Measurements from ENCODE around the gene CCDC88C.
"Not testable (repeated sequence)": the region's sequence is repeated elsewhere in the genome, so short reads cannot be mapped to it uniquely, and the experiment has no call there.

Gene CCDC88C

GRCh38 chr14:91415794-91416743 lies 1.6 kb downstream of the CCDC88C start:
- DNase-seq = no peak

- no peak for DNase-seq
Observed at GRCh38 chr14:91414475-91414833, 3.2 kb downstream of the CCDC88C start.

GRCh38 chr14:91413547-91414474 lies 3.8 kb downstream of the CCDC88C start:
- DNase-seq = no peak

GRCh38 chr14:91412939-91413338 lies 4.7 kb downstream of the CCDC88C start:
- no peak for DNase-seq

- no peak for DNase-seq
Observed at GRCh38 chr14:91410771-91411536, 6.7 kb downstream of the CCDC88C start.

- DNase-seq = no peak
Observed at GRCh38 chr14:91409928-91410718, 7.5 kb downstream of the CCDC88C start.

- DNase-seq = not testable (repeated sequence)
Observed at GRCh38 chr14:91409240-91409639, 8.4 kb downstream of the CCDC88C start.

- no peak for DNase-seq
Observed at GRCh38 chr14:91406982-91407381, 10.6 kb downstream of the CCDC88C start.

GRCh38 chr14:91406451-91406850 lies 11.2 kb downstream of the CCDC88C start:
- no peak for DNase-seq

- DNase-seq = no peak
Observed at GRCh38 chr14:91405724-91406435, 11.7 kb downstream of the CCDC88C start.

GRCh38 chr14:91405241-91405721 lies 12.3 kb downstream of the CCDC88C start:
- DNase-seq = no peak

GRCh38 chr14:91402771-91403600 lies 14.6 kb downstream of the CCDC88C start:
- DNase-seq = no peak

GRCh38 chr14:91402348-91402747 lies 15.3 kb downstream of the CCDC88C start:
- no peak for DNase-seq

GRCh38 chr14:91401751-91402150 lies 15.9 kb downstream of the CCDC88C start:
- no peak for DNase-seq

GRCh38 chr14:91400696-91401095 lies 16.9 kb downstream of the CCDC88C start:
- DNase-seq = no peak

- no peak for DNase-seq
Observed at GRCh38 chr14:91399868-91400640, 17.6 kb downstream of the CCDC88C start.

- DNase-seq = no peak
Observed at GRCh38 chr14:91398707-91399106, 18.9 kb downstream of the CCDC88C start.

- no peak for DNase-seq
Observed at GRCh38 chr14:91397965-91398591, 19.5 kb downstream of the CCDC88C start.

Data from fibroblast of skin of back (primary cell).